GM12878 (cell line): ENCODE results near the gene ADGRV1.
"Not testable (repeated sequence)": the region's sequence is repeated elsewhere in the genome, so short reads cannot be mapped to it uniquely, and the experiment has no call there.

ENCODE experiments used
- NFIC ChIP-seq: IDR thresholded peaks from 2 replicates; pipeline ENCODE4 v1.6.1; 2012; ENCODE audit warnings: low read depth, mild to moderate bottlenecking, inconsistent platforms, low read length, moderate library complexity
- RFX5 ChIP-seq: IDR thresholded peaks from 2 replicates; pipeline ENCODE4 v1.6.1; 2011; ENCODE audit warnings: low read depth, low read length, improper control_type of control experiment

GRCh38 chr5:90969945-90970344 lies 411.3 kb downstream of the ADGRV1 start:
- not testable (repeated sequence) for TF ChIP-seq NFIC, RFX5
